Neutrophil (primary cell): Measurements from ENCODE around the gene ZBTB39.

ENCODE experiments used
- H3K27ac ChIP-seq: fragments of 200-600 bp; sonication (generic); 2 replicates; pipeline ENCODE4 v1.5.1; 2016; ENCODE audit warnings: mild to moderate bottlenecking, moderate library complexity
- H3K27me3 ChIP-seq: fragments of 200-600 bp; sonication (generic); 2 replicates; pipeline ENCODE4 v1.6.0; 2016; ENCODE audit warnings: mild to moderate bottlenecking
- H3K36me3 ChIP-seq: fragments of 200-600 bp; sonication (generic); 2 replicates; pipeline ENCODE4 v1.5.1; 2017
- H3K4me1 ChIP-seq, 2 experiments: fragments of 200-600 bp in 1 of 2; sonication (generic) in 1 of 2; 1 replicate in 1 of 2; 2 replicates in 1 of 2; pipeline versions ENCODE4 v1.5.1 to v1.6.1; 2013 to 2016; ENCODE audit warnings: low read depth in 1 of 2, low read length in 1 of 2, mild to moderate bottlenecking in 1 of 2, moderate library complexity in 1 of 2; ENCODE audit not compliant: control insufficient read depth in 1 of 2, insufficient read depth in 1 of 2
- H3K4me3 ChIP-seq, 2 experiments: fragments of 200-600 bp in 1 of 2; sonication (generic) in 1 of 2; 1 replicate in 1 of 2; 2 replicates in 1 of 2; pipeline ENCODE4 v1.5.1; 2013 to 2016; ENCODE audit warnings: low read depth in 1 of 2, low read length in 1 of 2, mild to moderate bottlenecking in 1 of 2, moderate library complexity in 1 of 2
- H3K9me3 ChIP-seq: fragments of 200-600 bp; sonication (generic); 2 replicates; pipeline ENCODE4 v1.5.1; 2016
- CTCF ChIP-seq: fragments of 200-600 bp; sonication (generic); IDR thresholded peaks from 2 replicates; pipeline ENCODE4 v1.5.1; 2016; ENCODE audit warnings: antibody characterized with exemption

Gene ZBTB39

GRCh38 chr12:57049119-57049446 lies 42.7 kb upstream of the ZBTB39 start:
- H3K4me1 ChIP-seq: peaks cover 40 to 41% of the 10 kb centered on the region in 2 experiments
- no peaks in the 10 kb centered on the region for H3K36me3 ChIP-seq
- TF ChIP-seq CTCF: no peak
- no peaks in the 10 kb centered on the region for H3K9me3 ChIP-seq
- peak overlapping the region; percentile 59 for H3K27ac ChIP-seq
- no peak overlapping the region for H3K4me3 ChIP-seq
- no peaks in the 10 kb centered on the region for H3K27me3 ChIP-seq

GRCh38 chr12:57048423-57049118 lies 42.2 kb upstream of the ZBTB39 start:
- Histone ChIP-seq H3K27ac (peak overlapping the region; percentile 59), H3K4me1 (peaks cover 40 to 41% of the 10 kb centered on the region in 2 experiments), H3K27me3 (no peaks in the 10 kb centered on the region), H3K36me3 (no peaks in the 10 kb centered on the region), H3K9me3 (no peaks in the 10 kb centered on the region), H3K4me3 (no peak overlapping the region)
- TF ChIP-seq CTCF: no peak

GRCh38 chr12:57047981-57048380 lies 41.6 kb upstream of the ZBTB39 start:
- no peak for TF ChIP-seq CTCF
- Histone ChIP-seq H3K36me3 (no peaks in the 10 kb centered on the region), H3K27ac (peak overlapping the region; percentile 59), H3K9me3 (no peaks in the 10 kb centered on the region), H3K4me1 (peaks cover 40 to 41% of the 10 kb centered on the region in 2 experiments), H3K4me3 (peak overlapping the region; percentile 34 to 50), H3K27me3 (no peaks in the 10 kb centered on the region)

- Histone ChIP-seq H3K27me3 (no peaks in the 10 kb centered on the region), H3K36me3 (no peaks in the 10 kb centered on the region), H3K4me3 (peak overlapping the region; percentile 34 to 50), H3K27ac (peak overlapping the region; percentile 59), H3K4me1 (peaks cover 40 to 41% of the 10 kb centered on the region in 2 experiments), H3K9me3 (no peaks in the 10 kb centered on the region)
- no peak for TF ChIP-seq CTCF
Observed at GRCh38 chr12:57046947-57047890, 40.9 kb upstream of the ZBTB39 start.

- Histone ChIP-seq H3K4me3 (no peak overlapping the region), H3K27ac (no peak overlapping the region), H3K27me3 (no peaks in the 10 kb centered on the region), H3K9me3 (no peaks in the 10 kb centered on the region), H3K4me1 (peaks cover 40 to 41% of the 10 kb centered on the region in 2 experiments), H3K36me3 (no peaks in the 10 kb centered on the region)
- no peak for TF ChIP-seq CTCF
Observed at GRCh38 chr12:57046086-57046791, 39.9 kb upstream of the ZBTB39 start.
